Activated CD4-positive, alpha-beta T cell treated with anti-CD3 and anti-CD28 coated beads, Interleukin-2, amount 10 ng/mL, durations not matched to agents 7 days and 5 days (primary cell): ENCODE results near the gene AK1. TPM values are rescaled to one million over a fixed set of nuclear protein-coding genes. Genes with fewer than 3 reads are reported as not detected.

Experiments used
- microRNA-seq: library from miRNA; unstranded; fragments of <30 nt; microRNA quantifications from one replicate; pipeline ENCODE4 v1.2.0, GENCODE V29; 2021; ENCODE audit warnings: borderline microRNAs expressed, borderline replicate concordance
- total RNA-seq, 2 experiments: library from RNA; stranded (reverse); gene quantifications; one replicate each; pipeline ENCODE4 v1.2.3, GENCODE V29; 2021

AK1 gene
- total RNA-seq, 2 experiments from 2014 or later: 53.7 to 62.3 TPM

Small RNA genes lying within 50 kb of the gene (microRNA-seq; reads per million reads assigned to microRNA genes)
- gene MIR4672: 1.1 reads per million

Other genes with a start within 250 kb of the AK1 start
- gene CFAP157, start 170.7 kb downstream of the AK1 start, total RNA-seq: not detected
- gene PTRH1, start 162.0 kb downstream of the AK1 start, total RNA-seq: 10 to 100 TPM in 1 of 2 experiments, 1 to 10 TPM in 1; 8.7 to 11.0 TPM
- 1 to 10 TPM; 1.2 to 1.6 TPM for gene TTC16, start 161.6 kb downstream of the AK1 start, total RNA-seq
- gene TOR2A, start 142.4 kb downstream of the AK1 start, total RNA-seq: 10 to 100 TPM; 21.7 to 24.0 TPM
- gene SH2D3C, start 99.0 kb downstream of the AK1 start, total RNA-seq: 10 to 100 TPM; 67.9 to 71.4 TPM
- 100 to 1,000 TPM in 1 of 2 experiments, 10 to 100 TPM in 1; 99.4 to 110 TPM for gene CDK9, start 91.6 kb downstream of the AK1 start, total RNA-seq
- 10 to 100 TPM; 66.7 to 78.1 TPM for gene FPGS, start 74.8 kb downstream of the AK1 start, total RNA-seq
- 10 to 100 TPM; 17.2 to 17.3 TPM for gene ENG, start 23.0 kb downstream of the AK1 start, total RNA-seq
- 100 to 1,000 TPM; 100 to 122 TPM for gene ST6GALNAC6, start 21.9 kb upstream of the AK1 start, total RNA-seq
- 10 to 100 TPM; 16.8 to 22.4 TPM for gene ST6GALNAC4, start 39.4 kb upstream of the AK1 start, total RNA-seq
- gene PIP5KL1, start 53.1 kb upstream of the AK1 start, total RNA-seq: 1 to 10 TPM; 2.5 to 4.1 TPM
- 10 to 100 TPM; 79.9 to 80.4 TPM for gene DPM2, start 60.2 kb upstream of the AK1 start, total RNA-seq
- gene EEIG1, start 103.3 kb upstream of the AK1 start, total RNA-seq: 100 to 1,000 TPM; 412 to 477 TPM
- 10 to 100 TPM; 13.9 to 14.2 TPM for gene NAIF1, start 189.6 kb upstream of the AK1 start, total RNA-seq
- 10 to 100 TPM; 14.6 to 18.4 TPM for gene SLC25A25, start 190.6 kb upstream of the AK1 start, total RNA-seq